HepG2 (cell line): ENCODE measurements around the gene MLLT10. TPM values are rescaled to one million over a fixed set of nuclear protein-coding genes. Genes with fewer than 3 reads are reported as not detected.

Source experiments
- ARNTL ChIP-seq: sonication (generic); formaldehyde crosslinking; IDR thresholded peaks from 2 replicates; pipeline ENCODE4 v1.4.0; 2020; ENCODE audit warnings: mild to moderate bottlenecking, missing genetic modification reagents
- ATF1 ChIP-seq: IDR thresholded peaks from 2 replicates; pipeline ENCODE4 v1.6.1; 2016; ENCODE audit warnings: mild to moderate bottlenecking, control low read depth
- FOXO1 ChIP-seq: sonication (generic); formaldehyde crosslinking; IDR thresholded peaks from 2 replicates; pipeline ENCODE4 v1.4.0; 2020; ENCODE audit warnings: missing genetic modification reagents
- GATAD2A ChIP-seq: IDR thresholded peaks from 2 replicates; pipeline ENCODE4 v1.6.1; 2016
- HNRNPH1 ChIP-seq: fragments of 200-400 bp; formaldehyde crosslinking; optimal IDR thresholded peaks from 2 replicates; pipeline ENCODE3; 2017; ENCODE audit warnings: mild to moderate bottlenecking, low read depth, low read length
- NR1H2 ChIP-seq: sonication (generic); formaldehyde crosslinking; IDR thresholded peaks from 2 replicates; pipeline ENCODE4 v1.8.1; 2022; ENCODE audit warnings: low read depth, missing genetic modification reagents, borderline replicate concordance
- RFX3 ChIP-seq: IDR thresholded peaks from 2 replicates; pipeline ENCODE4 v1.6.1; 2016; ENCODE audit warnings: missing biosample characterization, missing genetic modification reagents
- RXRA ChIP-seq: sonication (generic); formaldehyde crosslinking; IDR thresholded peaks from 2 replicates; pipeline ENCODE4 v1.5.1; 2020; ENCODE audit warnings: missing genetic modification reagents
- SIX4 ChIP-seq: sonication (generic); formaldehyde crosslinking; IDR thresholded peaks from 2 replicates; pipeline ENCODE4 v1.4.0; 2020; ENCODE audit warnings: missing genetic modification reagents
- SMAD1 ChIP-seq: sonication (generic); formaldehyde crosslinking; IDR thresholded peaks from 2 replicates; pipeline ENCODE4 v1.4.0; 2020; ENCODE audit warnings: missing genetic modification reagents, low read depth, mild to moderate bottlenecking, borderline replicate concordance
- SNRNP70 ChIP-seq: fragments of 200-400 bp; formaldehyde crosslinking; IDR thresholded peaks from 2 replicates; pipeline ENCODE4 v1.6.1; 2017; ENCODE audit warnings: mild to moderate bottlenecking, low read depth, low read length, moderate library complexity
- ZBTB42 ChIP-seq: sonication (generic); formaldehyde crosslinking; IDR thresholded peaks from 2 replicates; pipeline ENCODE4 v1.5.0; 2020; ENCODE audit warnings: mild to moderate bottlenecking, missing genetic modification reagents
- ZFP37 ChIP-seq: sonication (generic); formaldehyde crosslinking; IDR thresholded peaks from 2 replicates; pipeline ENCODE4 v1.4.0; 2020; ENCODE audit warnings: missing genetic modification reagents, borderline replicate concordance
- ZNF180 ChIP-seq: sonication (generic); formaldehyde crosslinking; IDR thresholded peaks from 2 replicates; pipeline ENCODE4 v1.4.0; 2020; ENCODE audit warnings: low read depth, missing genetic modification reagents, borderline replicate concordance
- ZNF703 ChIP-seq: sonication (generic); formaldehyde crosslinking; IDR thresholded peaks from 2 replicates; pipeline ENCODE4 v1.5.1; 2020; ENCODE audit warnings: missing genetic modification reagents, mild to moderate bottlenecking, moderate library complexity, borderline replicate concordance
- ZNF761 ChIP-seq: sonication (generic); formaldehyde crosslinking; conservative IDR thresholded peaks from 2 replicates; pipeline ENCODE4 v1.4.0; 2020; ENCODE audit warnings: mild to moderate bottlenecking, missing genetic modification reagents
- ZNF781 ChIP-seq: sonication (generic); formaldehyde crosslinking; IDR thresholded peaks from 2 replicates; pipeline ENCODE4 v1.5.1; 2020; ENCODE audit warnings: borderline replicate concordance, mild to moderate bottlenecking, missing genetic modification reagents; ENCODE audit errors: not compliant biosample characterization
- polyA plus RNA-seq, 8 experiments: library from polyadenylated mRNA; depleted of rRNA in 3 of 8; stranded (reverse) in 7 of 8; unstranded in 1 of 8; fragments of >200 nt; fragmentation: Illumina TruSeq in 4 of 8; extraction: Trizol in 4 of 8; gene quantifications; 2 replicates each; pipeline versions ENCODE4 v1.2.1 to v1.2.3, GENCODE V29; 2011 to 2016; ENCODE audit warnings: low read depth in 4 of 8, missing spikeins in 1 of 8, mixed read lengths in 1 of 8; ENCODE audit not compliant: insufficient read depth in 1 of 8
- total RNA-seq, 5 experiments: library from RNA; depleted of rRNA; stranded (reverse); fragments of >200 nt; fragmentation: Illumina TruSeq; extraction: Trizol; gene quantifications; 2 replicates each; pipeline ENCODE4 v1.2.3, GENCODE V29; 2016; ENCODE audit warnings: low read depth in 1 of 5
- TF ChIP-seq, protein P1 (sequence below): IDR thresholded peaks from 2 replicates; pipeline ENCODE4 v1.6.1; 2012; ENCODE audit warnings: low read depth, low read length, improper control_type of control experiment
- TF ChIP-seq, protein P2 (sequence below): sonication (generic); formaldehyde crosslinking; IDR thresholded peaks from 2 replicates; pipeline ENCODE4 v1.8.0; 2022; ENCODE audit warnings: mild to moderate bottlenecking, missing genetic modification reagents, moderate library complexity
- TF ChIP-seq, protein P3 (sequence below): sonication (generic); formaldehyde crosslinking; IDR thresholded peaks from 2 replicates; pipeline ENCODE4 v1.9.0; 2021; ENCODE audit warnings: missing genetic modification reagents, mild to moderate bottlenecking, borderline replicate concordance
- TF ChIP-seq, protein P4 (sequence below): sonication (generic); formaldehyde crosslinking; IDR thresholded peaks from 2 replicates; pipeline ENCODE4 v1.5.1; 2020; ENCODE audit warnings: mild to moderate bottlenecking, missing genetic modification reagents, borderline replicate concordance

MLLT10 gene
- total and polyA plus RNA-seq, 2 of the 13 experiments (the other 11 are each of a cell fraction or from before 2014, with no cell fraction given), result 51.3 to 84.1 TPM

DNA sequence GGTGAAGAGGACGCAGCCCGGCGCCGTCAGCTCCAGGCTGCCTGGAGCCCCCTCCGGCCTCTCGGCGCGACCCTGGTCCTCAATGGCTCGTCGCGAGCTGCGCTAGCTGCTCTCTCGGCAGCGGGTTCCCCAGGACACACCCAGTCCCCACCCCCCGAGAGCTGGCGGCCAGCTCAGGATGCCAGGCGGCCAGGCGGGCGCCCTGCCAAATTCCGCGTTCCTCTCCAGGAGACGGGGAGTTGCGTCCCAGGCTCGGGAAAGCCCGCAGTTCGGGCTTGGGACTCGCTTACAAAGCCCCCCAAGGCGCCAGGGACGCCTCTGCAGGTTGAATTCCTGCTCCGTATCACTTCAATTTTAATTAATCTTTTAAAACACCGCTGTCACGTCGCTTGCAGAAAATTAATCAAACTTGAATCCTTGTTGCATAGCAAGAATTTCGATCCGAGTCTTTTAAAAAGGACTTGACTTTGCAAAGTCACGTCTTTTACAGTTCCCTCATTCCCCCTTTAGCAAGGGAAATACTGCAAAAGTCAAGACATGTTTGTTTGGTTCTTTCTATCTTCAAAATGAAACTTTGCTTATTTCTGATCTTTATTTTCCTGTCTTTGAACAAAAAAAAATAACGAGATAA lies 36.7 kb upstream of the MLLT10 start (continued):
- TF ChIP-seq, protein P1, sequence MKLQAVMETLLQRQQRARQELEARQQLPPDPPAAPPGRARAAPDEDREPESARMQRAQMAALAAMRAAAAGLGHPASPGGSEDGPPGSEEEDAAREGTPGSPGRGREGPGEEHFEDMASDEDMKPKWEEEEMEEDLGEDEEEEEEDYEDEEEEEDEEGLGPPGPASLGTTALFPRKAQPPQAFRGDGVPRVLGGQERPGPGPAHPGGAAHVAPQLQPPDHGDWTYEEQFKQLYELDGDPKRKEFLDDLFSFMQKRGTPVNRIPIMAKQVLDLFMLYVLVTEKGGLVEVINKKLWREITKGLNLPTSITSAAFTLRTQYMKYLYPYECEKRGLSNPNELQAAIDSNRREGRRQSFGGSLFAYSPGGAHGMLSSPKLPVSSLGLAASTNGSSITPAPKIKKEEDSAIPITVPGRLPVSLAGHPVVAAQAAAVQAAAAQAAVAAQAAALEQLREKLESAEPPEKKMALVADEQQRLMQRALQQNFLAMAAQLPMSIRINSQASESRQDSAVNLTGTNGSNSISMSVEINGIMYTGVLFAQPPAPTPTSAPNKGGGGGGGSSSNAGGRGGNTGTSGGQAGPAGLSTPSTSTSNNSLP, result no peak
- TF ChIP-seq ATF1 (no peak), ARNTL (CRISPR knock-in tag) (no peak), FOXO1 (CRISPR knock-in tag) (peak; percentile 29; the same call in 1 of the 2 replicates), HNRNPH1 (no peak), ZNF180 (CRISPR knock-in tag) (no peak), NR1H2 (CRISPR knock-in tag) (no peak), ZNF781 (no peak), RFX3 (CRISPR knock-in tag) (no peak), ZFP37 (no peak), RXRA (CRISPR knock-in tag) (no peak; the same call in none of the 2 replicates), ZNF761 (CRISPR knock-in tag) (no peak), SIX4 (CRISPR knock-in tag) (no peak), GATAD2A (peak; percentile 81), ZBTB42 (no peak), ZNF703 (CRISPR knock-in tag) (no peak), SMAD1 (CRISPR knock-in tag) (no peak), SNRNP70 (no peak)
- TF ChIP-seq, protein P2, sequence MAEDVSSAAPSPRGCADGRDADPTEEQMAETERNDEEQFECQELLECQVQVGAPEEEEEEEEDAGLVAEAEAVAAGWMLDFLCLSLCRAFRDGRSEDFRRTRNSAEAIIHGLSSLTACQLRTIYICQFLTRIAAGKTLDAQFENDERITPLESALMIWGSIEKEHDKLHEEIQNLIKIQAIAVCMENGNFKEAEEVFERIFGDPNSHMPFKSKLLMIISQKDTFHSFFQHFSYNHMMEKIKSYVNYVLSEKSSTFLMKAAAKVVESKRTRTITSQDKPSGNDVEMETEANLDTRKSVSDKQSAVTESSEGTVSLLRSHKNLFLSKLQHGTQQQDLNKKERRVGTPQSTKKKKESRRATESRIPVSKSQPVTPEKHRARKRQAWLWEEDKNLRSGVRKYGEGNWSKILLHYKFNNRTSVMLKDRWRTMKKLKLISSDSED (CRISPR knock-in tag), result no peak
- TF ChIP-seq, protein P3, sequence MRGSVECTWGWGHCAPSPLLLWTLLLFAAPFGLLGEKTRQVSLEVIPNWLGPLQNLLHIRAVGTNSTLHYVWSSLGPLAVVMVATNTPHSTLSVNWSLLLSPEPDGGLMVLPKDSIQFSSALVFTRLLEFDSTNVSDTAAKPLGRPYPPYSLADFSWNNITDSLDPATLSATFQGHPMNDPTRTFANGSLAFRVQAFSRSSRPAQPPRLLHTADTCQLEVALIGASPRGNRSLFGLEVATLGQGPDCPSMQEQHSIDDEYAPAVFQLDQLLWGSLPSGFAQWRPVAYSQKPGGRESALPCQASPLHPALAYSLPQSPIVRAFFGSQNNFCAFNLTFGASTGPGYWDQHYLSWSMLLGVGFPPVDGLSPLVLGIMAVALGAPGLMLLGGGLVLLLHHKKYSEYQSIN (CRISPR knock-in tag), result no peak
- TF ChIP-seq, protein P4, sequence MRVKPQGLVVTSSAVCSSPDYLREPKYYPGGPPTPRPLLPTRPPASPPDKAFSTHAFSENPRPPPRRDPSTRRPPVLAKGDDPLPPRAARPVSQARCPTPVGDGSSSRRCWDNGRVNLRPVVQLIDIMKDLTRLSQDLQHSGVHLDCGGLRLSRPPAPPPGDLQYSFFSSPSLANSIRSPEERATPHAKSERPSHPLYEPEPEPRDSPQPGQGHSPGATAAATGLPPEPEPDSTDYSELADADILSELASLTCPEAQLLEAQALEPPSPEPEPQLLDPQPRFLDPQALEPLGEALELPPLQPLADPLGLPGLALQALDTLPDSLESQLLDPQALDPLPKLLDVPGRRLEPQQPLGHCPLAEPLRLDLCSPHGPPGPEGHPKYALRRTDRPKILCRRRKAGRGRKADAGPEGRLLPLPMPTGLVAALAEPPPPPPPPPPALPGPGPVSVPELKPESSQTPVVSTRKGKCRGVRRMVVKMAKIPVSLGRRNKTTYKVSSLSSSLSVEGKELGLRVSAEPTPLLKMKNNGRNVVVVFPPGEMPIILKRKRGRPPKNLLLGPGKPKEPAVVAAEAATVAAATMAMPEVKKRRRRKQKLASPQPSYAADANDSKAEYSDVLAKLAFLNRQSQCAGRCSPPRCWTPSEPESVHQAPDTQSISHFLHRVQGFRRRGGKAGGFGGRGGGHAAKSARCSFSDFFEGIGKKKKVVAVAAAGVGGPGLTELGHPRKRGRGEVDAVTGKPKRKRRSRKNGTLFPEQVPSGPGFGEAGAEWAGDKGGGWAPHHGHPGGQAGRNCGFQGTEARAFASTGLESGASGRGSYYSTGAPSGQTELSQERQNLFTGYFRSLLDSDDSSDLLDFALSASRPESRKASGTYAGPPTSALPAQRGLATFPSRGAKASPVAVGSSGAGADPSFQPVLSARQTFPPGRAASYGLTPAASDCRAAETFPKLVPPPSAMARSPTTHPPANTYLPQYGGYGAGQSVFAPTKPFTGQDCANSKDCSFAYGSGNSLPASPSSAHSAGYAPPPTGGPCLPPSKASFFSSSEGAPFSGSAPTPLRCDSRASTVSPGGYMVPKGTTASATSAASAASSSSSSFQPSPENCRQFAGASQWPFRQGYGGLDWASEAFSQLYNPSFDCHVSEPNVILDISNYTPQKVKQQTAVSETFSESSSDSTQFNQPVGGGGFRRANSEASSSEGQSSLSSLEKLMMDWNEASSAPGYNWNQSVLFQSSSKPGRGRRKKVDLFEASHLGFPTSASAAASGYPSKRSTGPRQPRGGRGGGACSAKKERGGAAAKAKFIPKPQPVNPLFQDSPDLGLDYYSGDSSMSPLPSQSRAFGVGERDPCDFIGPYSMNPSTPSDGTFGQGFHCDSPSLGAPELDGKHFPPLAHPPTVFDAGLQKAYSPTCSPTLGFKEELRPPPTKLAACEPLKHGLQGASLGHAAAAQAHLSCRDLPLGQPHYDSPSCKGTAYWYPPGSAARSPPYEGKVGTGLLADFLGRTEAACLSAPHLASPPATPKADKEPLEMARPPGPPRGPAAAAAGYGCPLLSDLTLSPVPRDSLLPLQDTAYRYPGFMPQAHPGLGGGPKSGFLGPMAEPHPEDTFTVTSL (CRISPR knock-in tag), result no peak
